Measurements from ENCODE around the gene NT5C2.
A peak's percentile ranks its signal among the peaks of the same experiment; 100 is the strongest.
"Not testable (repeated sequence)": the region's sequence is repeated elsewhere in the genome, so short reads cannot be mapped to it uniquely, and the experiment has no call there.

NT5C2 gene

DNA sequence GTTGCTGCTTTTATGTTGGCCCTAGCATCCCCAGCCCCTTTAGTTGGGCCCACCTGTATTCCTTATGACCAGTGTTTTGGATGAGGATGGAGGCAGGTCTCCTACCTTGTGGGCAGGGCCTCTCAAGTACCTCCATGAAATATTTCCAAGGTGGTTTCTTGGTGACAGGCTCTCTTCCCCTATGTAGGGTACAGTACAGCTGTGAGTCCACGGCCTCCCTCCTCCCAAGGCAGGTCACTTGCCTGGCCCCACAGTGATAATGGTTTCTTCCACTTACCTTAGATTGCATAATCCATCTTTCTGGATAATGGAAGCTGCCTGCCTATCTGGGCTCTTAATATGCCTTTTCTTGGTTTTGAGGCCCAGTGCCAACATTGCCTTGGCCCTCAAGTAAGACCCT lies 110.4 kb downstream of the NT5C2 start:
- DNase-seq: no peak

DNA sequence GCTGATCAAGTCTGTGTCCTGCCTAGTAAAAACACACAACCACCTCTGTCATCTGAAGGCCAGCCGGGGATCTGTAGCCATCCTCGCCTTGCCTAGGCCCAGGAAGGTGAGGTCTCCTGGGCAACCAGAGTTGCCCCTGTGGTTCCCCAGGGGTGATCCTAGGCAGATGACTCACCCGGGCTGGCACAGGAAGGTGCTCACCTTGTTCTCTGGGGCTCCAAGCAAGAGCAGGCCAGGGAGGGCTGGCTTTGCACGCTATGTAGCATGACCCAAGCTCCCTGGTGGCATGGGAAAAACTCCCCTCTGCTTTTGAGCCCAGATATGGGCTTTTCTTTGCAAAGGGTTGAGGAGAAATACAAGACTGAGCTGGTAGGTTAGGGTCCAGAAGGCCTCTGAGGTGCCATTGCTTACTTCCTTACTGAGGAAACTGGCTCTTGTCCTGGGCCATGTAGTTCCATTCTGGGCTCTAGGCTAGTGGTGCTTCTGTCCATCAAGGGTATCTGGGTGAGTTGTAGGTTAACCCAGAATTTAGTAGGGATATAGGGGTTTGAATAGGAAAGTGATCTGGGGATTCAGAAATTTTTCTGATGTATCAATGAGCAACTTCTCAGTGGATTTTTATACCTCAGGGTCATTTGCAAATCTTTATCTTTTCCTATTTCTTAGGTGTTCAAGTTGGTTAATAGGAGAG lies 112.0 kb downstream of the NT5C2 start:
- no peak for DNase-seq

DNA sequence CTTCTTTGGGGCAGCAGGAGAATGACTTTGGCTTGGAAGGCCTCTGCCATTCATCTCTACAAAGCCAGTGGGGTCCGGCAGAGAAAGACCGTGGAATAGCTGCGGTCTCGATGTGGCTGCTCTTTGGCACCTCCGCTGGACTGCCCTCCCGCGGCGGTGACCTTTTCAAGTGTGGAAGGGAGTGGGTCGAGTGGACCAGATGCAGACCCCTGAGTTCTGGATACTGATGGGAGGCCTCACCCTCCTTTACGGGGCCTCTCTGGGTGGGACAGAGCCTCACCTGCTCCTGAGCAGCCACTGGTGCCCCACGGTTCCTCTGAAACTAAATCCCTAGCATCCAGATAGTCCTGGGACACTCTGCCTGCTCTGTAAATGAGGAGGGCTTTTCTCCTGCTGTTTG lies 113.1 kb downstream of the NT5C2 start:
- no peak for DNase-seq

DNA sequence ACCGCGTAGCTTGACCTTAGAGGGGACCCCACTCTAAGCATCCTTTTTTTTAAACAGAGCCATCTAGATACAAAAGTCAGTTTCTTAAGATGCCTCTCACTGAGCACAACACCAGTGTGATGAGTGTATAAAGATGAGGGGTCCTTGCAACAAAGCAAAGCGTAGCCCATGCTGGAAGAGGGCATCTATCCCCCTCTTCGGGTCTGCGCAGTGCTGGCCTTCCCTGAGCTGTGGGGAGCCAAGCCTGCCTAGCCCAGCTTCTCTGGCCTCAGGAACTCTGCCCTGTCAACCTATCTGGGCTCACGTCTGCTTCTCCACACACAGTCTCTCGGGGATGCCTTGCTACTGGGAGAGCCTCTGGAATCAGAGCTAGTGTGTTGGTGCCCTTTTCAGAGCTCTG lies 114.0 kb downstream of the NT5C2 start:
- DNase-seq: no peak

DNA sequence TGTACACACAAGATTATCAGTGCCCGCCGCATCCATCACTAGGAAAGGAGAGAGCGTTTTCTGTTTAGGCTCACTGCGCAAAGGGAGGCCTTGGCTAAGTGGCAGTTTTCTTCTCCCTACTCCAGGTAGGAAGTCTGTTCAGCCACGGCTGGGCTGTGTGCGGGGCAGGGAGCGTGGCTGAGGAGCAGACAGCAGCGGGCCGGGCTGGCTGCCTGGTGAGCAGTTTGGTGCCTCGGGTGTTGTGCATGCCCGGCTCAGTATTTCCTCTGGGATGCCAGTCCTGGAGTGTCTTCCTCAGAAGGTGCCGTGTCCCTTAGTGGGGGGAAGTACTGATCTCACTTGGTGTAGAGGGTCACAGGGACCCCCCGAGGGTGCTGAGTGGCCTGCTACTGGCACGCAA lies 114.4 kb downstream of the NT5C2 start:
- DNase-seq: no peak

DNA sequence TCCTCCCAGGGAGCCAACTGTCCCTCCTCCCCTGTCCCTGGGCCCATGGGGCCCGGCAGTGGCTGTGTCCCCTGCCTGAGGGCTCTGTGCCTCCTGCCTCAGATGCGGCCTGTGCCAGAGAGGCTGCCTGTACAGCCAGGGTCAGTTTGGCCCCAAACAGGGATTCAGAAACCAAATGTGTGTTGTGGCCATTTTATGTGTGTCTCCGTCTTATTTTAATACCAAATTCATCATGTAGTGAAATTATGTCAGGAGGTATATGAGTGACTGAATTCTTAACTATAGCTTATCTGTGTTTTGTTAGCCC lies 114.8 kb downstream of the NT5C2 start:
- no peak for DNase-seq

DNA sequence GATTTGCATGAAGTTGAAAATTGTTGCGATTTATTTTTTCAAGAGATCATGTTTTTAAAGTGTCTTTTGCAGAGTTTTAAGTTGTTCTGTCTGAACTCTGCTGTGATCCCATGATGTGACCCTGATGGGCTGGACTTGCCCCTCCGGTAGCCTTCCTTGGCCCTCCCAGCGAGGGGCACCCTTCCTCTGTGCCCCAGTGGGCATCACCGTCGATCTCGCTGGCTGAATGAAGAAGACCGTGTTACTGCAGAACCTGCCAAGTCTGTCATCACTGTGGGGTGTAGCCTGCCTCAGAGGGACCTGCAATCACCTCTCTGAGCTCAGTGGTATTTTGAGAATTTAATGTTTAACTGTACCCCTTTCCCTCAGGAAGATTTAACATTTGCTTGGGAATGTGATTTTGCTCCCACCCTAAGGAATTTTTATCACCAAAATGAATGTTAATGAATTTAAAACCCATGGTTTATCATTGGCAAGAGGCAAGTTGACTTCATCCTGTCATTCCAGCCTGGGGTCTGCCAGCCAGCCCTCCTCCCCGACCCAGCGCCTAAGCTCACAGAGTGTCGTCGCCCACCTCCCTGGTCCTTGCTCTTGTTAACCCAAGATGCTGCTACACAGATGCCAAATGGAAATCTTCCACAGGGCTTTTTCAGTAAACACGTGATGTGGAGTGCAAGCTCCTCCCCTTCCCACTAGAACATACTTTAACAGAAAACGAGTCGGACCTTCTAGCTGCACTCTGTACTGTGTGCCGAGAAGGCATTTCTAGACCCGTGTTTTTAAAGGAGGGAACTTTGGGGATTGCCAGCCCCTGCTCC lies 115.4 kb downstream of the NT5C2 start:
- DNase-seq: no peak

DNA sequence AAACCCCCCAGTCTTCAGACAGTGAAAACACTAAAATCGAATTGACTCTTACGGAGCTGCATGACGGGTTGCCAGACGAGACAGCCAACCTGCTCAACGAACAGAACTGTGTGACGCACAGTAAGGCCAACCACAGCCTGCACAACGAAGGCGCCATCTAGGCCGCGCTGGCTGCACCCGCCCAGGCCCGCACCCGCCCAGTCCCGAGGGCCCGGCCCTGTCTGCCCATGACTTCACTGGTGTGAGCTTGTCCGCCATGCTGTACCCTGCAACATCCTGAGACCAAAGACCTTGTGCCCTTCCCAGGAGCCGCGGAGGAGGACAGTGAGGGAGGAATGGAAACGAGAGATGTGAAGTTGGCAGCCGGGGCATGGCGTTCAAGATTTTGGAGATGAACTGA lies 116.1 kb downstream of the NT5C2 start:
- DNase-seq: no peak

DNA sequence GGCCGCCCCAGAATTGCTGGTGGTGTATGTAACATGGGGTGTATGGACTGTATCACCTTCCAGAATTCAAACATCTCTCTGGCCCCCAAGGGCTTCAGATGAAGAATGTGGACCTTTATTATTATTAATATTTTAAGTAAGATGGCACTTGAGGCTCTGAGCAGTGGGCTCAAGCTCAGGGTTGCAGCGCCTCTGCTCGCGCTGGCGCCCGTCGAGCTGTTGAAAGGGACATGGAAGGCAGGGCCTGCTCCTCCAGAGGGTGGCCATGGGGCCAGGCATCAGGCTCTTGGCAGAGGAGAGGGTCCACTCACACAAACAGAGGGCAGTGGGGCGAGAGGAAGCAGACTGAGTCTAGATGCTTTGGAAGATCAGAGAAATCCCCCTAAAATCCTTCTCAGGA lies 120.2 kb downstream of the NT5C2 start:
- no peak for DNase-seq

DNA sequence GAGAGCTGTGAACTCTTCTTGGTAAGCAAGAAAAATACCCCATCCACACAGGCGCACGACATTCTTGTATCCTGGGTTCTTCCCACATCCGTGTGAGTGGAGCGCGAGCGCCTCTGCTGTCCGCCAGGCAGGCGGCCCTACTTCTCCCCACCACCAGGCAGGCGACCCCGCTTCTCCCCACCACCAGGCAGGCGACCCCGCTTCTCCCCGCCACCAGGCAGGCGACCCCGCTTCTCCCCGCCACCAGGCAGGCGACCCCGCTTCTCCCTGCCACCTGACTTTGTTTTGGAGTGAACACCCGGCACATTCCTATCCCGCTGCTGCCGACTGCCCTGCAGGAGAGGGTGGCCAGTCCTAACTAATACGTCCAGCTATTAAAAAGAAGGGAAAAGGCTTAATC lies 120.8 kb downstream of the NT5C2 start:
- no peak for DNase-seq

DNA sequence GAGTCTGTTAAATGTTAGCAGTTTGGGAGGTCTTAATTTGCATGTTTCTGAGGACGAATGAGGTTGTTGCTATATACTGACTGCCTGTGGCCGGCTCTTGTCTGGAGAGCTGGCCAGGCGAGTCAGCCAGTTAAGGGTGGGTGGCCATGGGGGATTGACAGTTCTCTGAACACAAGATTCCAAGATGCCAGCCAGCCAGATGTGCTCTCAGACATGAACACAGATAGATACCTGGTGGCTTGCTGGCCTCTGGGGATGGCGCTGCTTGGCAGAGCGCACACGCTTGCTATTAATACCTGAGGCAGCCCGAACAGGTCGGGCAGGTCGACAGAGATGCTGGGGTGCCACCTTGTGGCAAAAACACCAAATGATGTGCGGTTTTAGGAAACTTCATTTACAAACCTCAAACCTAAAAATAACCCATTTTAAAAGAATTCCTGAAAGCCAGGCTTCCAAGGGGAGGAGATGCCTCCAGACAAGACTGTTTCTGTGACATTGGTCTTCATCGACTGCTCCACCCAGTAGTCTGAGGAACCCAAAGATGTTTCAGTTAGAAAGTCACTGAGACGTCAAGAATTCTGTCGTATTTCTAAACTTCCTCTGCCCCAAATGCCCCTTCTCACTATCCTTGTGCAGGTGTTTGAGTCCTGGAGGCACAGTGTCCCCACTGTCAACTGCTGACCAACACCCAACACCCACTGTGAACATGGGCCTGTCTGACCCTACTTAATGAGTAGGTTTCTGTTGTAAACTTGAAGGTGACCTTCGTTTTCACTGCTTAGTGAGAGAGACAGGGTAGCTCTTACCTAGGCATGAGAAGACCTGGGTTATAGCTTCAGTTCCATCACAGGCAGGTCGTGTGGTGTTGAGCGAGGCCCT lies 123.4 kb downstream of the NT5C2 start:
- DNase-seq: peak; percentile 13 to 52

DNA sequence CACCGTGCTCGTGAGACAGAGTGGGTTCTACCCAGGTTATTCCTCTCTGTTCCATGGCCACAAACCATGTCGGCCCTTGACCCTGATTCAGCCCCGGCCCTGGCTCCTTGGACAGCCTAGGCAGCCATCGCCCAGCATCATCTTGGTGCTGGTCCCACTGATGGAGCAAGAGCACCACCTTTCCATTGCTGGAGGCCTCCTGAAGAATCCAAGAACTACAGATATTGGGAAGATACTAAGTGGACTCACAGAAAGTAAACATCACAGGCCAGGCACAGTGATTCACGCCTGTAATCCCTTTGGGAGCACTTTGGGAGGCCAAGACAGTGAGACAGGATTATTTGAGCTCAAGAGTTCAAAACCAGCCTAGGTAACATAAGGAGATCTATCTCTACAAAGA lies 125.1 kb downstream of the NT5C2 start:
- DNase-seq: no peak

DNA sequence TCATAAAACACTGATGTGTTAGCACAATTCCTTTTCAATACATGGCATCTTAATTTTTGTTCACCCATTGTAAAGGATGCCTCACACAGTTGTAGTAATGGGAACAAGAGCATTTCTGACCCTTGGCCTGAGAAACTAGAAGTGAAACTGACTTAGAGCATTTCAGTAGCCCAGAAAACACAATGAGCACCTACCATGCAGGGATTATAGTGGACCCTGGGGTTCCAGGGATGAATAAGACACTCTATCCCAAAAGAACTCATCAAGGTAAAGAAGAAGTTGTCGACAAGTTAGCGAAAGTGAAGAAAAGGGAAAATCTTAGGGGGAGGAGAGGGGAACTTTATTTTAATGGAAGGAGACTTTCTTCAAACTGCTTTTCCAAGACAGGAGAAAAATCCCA lies 125.6 kb downstream of the NT5C2 start:
- peak in 1 of 2 donors; percentile 4 for DNase-seq

DNA sequence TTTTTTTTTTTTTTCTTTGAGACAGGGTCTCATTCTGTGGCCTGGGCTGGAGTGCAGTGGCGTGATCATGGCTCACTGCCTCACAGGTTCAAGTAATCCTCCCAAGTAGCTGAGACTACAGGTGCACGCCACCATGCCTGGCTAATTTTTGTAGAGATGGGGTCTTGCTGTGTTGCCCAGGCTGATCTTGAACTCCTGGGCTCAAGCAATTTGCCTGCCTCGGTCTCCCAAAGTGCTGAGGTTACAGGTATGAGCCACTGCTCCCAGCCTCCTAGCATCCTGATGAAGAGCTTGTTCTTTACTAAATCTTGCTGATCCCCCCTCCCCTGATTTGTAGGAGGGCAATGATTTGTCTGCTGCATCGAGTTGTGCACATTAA lies 126.0 kb downstream of the NT5C2 start:
- not testable (repeated sequence) for DNase-seq

DNA sequence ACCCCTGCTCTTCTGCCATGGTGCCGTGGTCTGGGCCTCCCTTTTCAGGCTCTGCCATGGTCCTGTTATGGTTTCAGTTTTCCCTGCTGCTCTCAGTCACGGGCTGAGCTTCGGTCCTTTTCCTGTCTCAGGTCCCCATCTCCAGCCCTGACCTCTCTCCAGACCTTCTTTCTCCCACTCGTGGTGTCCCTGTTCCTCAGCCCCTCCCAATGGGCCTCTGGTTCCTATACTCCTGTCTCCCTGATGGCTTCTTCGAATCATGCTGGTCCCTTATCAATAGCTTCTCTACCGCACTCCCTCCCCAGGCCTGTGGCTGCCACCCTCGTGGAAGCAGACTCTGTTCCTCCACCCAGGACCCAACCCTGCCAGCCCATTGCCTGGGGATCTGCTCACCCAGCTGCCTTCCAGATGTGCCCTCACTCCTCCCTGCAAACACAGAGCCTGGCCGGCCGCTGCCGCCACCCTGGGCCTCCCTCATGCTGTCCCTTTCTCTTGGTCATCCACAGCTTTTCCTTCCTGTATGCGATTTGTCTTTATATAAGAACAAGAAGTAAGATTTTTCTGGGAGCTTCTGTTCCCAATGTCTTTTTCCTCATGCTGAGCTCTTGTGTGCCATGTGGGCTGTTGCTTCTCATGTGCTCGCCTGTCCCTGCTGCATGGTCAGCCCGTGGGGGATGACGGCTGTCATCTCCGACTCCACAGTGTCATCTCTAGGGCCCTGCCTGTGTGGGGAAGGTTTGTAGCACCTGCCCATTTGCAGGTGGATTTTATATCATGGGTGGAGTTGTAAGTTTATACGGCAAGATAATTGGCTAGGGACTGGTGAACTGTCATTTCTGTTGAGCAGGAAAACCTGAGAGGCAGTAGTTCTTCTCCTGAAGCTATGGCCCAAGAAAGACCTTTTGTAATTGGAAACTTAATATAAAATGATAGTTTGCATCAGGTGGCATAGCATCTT lies 126.7 kb downstream of the NT5C2 start:
- DNase-seq: no peak

DNA sequence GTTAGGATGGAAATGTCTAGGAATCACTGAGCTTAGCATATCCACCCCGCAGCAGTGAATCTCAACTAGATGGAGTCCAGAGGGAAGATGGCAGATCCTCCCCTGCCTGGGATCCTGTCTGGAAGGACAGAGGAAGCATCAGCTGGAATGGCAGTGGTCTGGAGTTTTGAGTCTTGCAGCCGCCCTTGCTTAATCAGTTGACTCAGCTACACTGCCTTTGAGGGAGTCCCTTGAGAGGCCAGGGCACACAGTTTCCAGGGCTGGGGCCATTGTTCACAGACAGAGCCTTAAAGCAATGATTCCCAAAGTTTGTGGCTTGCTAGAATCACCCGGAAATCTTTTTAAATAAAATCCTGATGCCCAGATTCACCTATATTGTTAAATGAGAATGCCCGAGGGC lies 128.1 kb downstream of the NT5C2 start:
- no peak for DNase-seq

DNA sequence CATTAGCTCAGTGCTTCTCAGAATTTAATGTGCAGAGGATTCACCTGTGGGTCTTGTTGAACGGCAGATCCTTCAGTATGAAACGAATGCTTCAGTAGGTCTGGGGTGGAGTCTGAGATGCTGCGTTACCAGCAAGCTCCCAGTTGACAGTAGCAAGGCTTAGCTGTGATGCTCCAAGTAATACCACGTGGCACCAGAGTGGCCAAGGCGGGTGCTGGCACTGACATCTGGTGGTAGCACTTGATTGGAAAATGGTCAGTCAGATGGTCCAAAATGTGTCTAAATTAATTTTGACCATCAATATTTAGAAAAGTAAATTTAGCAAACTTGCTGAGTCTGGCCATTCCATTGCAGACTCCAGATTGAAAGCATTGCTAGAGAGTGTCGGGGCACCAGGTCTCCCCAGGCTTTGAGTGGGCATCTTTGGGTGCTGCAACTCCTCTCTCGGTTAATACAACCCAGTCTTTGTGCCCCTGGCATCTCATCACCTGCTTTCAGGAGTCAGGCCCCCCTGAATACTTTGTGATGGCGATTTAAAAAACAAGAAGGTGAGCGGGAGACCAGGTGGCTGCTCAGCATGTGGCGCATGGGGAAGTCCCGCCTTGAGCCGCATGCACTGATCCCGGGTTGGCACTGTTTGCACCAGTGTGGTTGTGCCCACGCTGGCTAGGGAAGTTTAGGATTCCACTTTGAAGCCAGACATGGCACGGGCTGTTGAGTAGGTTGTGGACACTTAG lies 130.1 kb downstream of the NT5C2 start:
- no peak for DNase-seq

DNA sequence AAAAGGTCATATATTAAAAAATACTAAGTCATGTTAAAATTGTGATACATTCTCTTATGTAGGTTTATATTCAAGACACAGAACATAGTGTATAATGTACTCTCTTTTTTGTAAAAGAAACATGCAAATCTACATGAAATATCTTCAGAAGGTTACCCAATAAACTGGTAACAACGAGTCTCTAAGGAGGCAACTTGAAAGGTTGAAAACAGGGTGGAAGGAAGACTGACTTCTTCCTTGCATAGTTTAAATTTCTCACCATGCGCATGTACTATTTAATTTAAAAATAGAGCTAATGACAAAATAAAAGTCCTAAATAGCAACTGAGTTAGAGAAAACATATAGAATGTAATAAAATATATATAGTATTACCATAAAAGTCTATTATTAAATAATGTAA lies 132.5 kb downstream of the NT5C2 start:
- no peak for DNase-seq

DNA sequence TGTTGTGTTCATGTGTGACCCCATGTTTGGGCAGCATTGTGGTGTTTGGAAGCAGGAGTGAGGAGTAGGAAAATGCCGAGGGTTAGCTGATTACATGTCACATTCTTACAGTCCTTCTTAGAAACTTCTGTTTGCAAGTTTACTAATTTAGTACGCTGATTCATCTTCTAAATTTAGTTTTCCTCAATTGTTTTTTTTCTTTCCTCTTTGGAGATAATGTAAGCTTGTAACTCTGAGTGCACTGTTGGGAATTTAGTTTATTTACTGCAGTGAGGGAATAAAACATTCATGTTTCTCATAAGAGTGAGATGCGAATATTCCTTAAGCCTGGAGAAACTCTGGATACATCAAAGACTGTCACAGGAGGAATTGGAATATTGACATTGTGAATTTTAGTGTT lies 135.0 kb downstream of the NT5C2 start:
- DNase-seq: no peak

DNA sequence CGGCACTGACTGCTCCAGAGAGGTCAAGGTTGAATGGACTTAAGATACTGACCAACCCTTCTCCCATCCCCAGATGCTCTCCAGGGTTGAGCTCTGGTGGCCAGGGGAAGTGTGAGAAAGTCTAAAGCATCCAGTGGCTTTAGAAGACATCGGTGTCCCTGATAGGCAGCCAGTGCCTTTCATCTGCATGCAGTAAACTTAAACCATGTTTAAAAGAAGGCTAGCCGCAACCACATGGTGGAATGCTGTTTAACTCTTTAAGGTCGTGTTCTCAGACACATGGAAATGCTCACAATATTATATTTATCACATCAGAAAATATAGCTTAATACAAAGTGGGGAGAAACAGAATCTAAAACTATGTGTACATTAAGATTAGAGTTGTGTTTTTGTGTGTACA lies 138.0 kb downstream of the NT5C2 start:
- DNase-seq: no peak

DNA sequence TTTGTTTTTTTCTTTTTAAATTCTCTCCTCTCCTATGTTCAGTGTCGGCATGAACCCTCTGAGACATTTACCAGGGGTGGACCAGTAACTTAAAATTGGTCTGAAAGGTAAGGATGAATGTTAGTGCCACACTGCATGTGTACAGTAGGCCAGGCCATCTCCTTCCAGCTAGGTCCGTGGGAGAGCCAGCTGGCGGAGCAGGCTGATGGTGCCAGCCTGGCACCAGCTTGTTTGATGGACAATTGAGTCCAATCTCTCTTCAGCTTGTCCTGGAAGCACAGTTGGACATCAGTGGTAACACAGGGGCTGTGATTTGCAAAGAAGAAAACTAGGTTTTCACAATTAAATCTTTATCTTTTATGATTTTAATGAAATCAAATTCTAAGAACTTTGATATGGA lies 138.5 kb downstream of the NT5C2 start:
- no peak for DNase-seq
